A673 (cell line): ENCODE data around the gene MKKS.

ENCODE experiments used
- CTCF ChIP-seq: fragments of 300-800, 200-600 bp; sonication (generic); conservative IDR thresholded peaks from 2 replicates; pipeline ENCODE4 v1.5.1; 2017; ENCODE audit warnings: low read depth, mild to moderate bottlenecking, antibody characterized with exemption, low read length, moderate library complexity, mixed read lengths
- EZH2 ChIP-seq: fragments of 200-600 bp; sonication (generic); IDR thresholded peaks from 2 replicates; pipeline ENCODE4 v1.6.1; 2017; ENCODE audit warnings: borderline replicate concordance, low read depth, mild to moderate bottlenecking, mixed read lengths, antibody characterized with exemption, low read length; ENCODE audit not compliant: poor library complexity, severe bottlenecking

DNA sequence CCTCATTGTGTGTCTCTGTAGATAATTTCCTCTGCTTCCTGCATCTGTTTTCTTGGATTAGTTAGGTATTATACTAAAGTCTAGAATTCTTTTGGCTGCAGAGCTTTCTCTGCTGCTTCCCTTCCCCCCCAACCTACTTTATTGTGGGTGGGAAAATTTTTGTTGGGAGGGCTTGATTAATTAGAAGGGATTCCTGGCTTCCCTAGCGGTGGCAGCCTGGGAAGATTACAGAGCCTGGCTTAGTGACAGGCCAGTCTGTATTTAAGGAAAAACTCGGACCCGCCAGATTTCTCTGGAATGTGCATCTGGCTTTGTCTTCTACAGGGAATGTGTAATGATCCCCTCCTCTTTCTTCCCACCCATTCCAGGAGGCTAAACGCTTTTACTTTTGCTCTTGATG is 32.3 kb upstream of the MKKS start:
- TF ChIP-seq CTCF (no peak), EZH2 (no peak)
